HEK293T (cell line): ENCODE results near the gene SIGLEC10.

ENCODE experiments used
- FOXA1 ChIP-seq: fragments of 450-650 bp; IDR thresholded peaks from 2 replicates; pipeline ENCODE4 v1.6.1; 2016; ENCODE audit warnings: mild to moderate bottlenecking
- FOXK2 ChIP-seq: fragments of 450-650 bp; IDR thresholded peaks from 2 replicates; pipeline ENCODE4 v1.6.1; 2016; ENCODE audit warnings: mild to moderate bottlenecking
- FOXM1 ChIP-seq: fragments of 450-650 bp; IDR thresholded peaks from 2 replicates; pipeline ENCODE4 v1.6.1; 2017; ENCODE audit warnings: mild to moderate bottlenecking, borderline replicate concordance
- SP1 ChIP-seq: fragments of 450-650 bp; IDR thresholded peaks from 2 replicates; pipeline ENCODE4 v1.6.1; 2017
- TF ChIP-seq, protein P1 (sequence below): fragments of 450-650 bp; IDR thresholded peaks from 2 replicates; pipeline ENCODE4 v1.6.1; 2016

DNA sequence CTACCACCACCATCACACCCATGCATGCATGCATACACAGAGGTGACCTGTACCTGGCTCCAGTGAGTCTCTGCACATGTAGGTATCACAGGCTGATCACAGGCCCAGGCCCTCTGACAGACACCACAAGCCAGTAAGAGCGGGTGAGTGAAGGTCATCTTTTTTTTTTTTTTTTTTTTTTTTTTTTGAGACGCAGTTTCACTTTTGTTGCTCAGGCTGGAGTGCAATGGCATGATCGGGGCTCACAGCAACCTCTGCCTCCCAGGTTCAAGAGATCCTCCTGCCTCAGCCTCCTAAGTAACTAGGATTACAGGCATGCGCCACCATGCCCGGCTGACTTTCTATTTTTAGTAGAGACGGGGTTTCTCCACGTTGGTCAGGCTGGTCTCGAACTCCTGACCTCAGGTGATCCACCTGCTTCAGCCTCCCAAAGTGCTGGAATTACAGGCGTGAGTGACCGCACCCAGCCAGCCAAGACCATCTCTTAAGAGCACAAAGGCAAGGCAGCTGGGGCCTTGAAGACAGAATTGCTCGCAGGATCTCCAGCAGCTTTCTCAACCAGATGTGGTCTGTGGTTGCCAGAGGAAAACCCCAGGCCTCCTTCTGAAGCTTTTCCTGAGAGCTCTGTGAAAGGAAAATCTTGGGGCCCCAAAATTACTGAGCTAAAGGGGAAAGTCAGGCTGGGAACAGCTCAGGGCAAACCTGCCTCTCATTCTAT, 41.8 kb downstream of the SIGLEC10 start:
- no peak for TF ChIP-seq FOXK2
- TF ChIP-seq SP1 = no peak
- no peak for TF ChIP-seq FOXM1
- TF ChIP-seq, protein P1, sequence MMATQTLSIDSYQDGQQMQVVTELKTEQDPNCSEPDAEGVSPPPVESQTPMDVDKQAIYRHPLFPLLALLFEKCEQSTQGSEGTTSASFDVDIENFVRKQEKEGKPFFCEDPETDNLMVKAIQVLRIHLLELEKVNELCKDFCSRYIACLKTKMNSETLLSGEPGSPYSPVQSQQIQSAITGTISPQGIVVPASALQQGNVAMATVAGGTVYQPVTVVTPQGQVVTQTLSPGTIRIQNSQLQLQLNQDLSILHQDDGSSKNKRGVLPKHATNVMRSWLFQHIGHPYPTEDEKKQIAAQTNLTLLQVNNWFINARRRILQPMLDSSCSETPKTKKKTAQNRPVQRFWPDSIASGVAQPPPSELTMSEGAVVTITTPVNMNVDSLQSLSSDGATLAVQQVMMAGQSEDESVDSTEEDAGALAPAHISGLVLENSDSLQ = no peak
- no peak for TF ChIP-seq FOXA1
